ENCODE data around the gene PPP1R14C.

GRCh38 chr6:150142670-150143515 lies at the start of gene PPP1R14C:
- TF ChIP-seq ZNF274 (IDR thresholded peaks at IDR 0.05; ENCODE audit: low read depth, low read length) (no peak), YY1 (IDR thresholded peaks at IDR 0.05; ENCODE audit: insufficient read depth, insufficient read length) (no peak)
